Left lung (tissue), 10 donors: ENCODE measurements around the gene CFAP251. TPM values are rescaled to one million over a fixed set of nuclear protein-coding genes. Genes with fewer than 3 reads are reported as not detected.
A peak's percentile ranks its signal among the peaks of the same experiment; 100 is the strongest.

Source experiments
- ATAC-seq: fragments of 200-7000 bp; cut with Tn5 transposase; one replicate; pipeline ENCODE4 v1.9.1; 2020; ENCODE audit warnings: moderate library complexity
- DNase-seq, 4 donors: peaks; one replicate each; pipeline ENCODE4 v3.0.0-alpha.2; 2013 to 2020
- H3K27ac ChIP-seq, 2 donors: fragments of 200-600 bp; sonication (generic) in 1 of 2; one replicate each; pipeline versions ENCODE4 v1.5.0 to v1.8.0; 2020 to 2021
- H3K27me3 ChIP-seq, 2 donors: fragments of 200-600 bp; sonication (generic) in 1 of 2; one replicate each; pipeline versions ENCODE4 v1.5.0 to v1.8.0; 2020 to 2021
- H3K36me3 ChIP-seq, 2 donors: fragments of 200-600 bp; sonication (generic) in 1 of 2; one replicate each; pipeline versions ENCODE4 v1.5.0 to v1.8.0; 2020 to 2021
- H3K4me1 ChIP-seq, 2 donors: fragments of 200-600 bp; one replicate each; pipeline ENCODE4 v1.8.0; 2021
- H3K4me3 ChIP-seq, 2 donors: fragments of 200-600 bp; sonication (generic) in 1 of 2; one replicate each; pipeline versions ENCODE4 v1.5.0 to v1.8.0; 2020 to 2021; ENCODE audit warnings: mild to moderate bottlenecking in 1 of 2
- H3K9me3 ChIP-seq, 2 donors: fragments of 200-600 bp; sonication (generic) in 1 of 2; one replicate each; pipeline versions ENCODE4 v1.5.0 to v1.8.0; 2020 to 2021
- CTCF ChIP-seq, 2 donors: fragments of 200-600 bp; sonication (generic) in 1 of 2; IDR thresholded peaks; one replicate each; pipeline versions ENCODE4 v1.5.0 to v1.8.0; 2021; ENCODE audit warnings: antibody characterized with exemption in 2 of 2
- intact Hi-C, 2 donors: fragments of 100-400 bp; cut with DNase I; formaldehyde crosslinking; loops; one replicate each; pipeline versions ENCODE4 v1.11.2 to v1.14.2; 2022
- polyA plus RNA-seq, 6 donors: library from polyadenylated mRNA; unstranded; fragments of 120-200 nt; gene quantifications; one replicate each; pipeline ENCODE4 v1.2.1, GENCODE V29; 2013; ENCODE audit not compliant: insufficient read length in 6 of 6
- total RNA-seq, 2 donors: library from RNA; stranded (reverse); fragmentation: NEBNext Ultra II Directional; extraction: Animal tissue kit (Norgen Biotek cat#: 25700); gene quantifications; one replicate each; pipeline ENCODE4 v1.2.1, GENCODE V29; 2021
- donor health status: DM: no; HTN: yes; CAD: no.
- donor health status: DM: no; HTN: no; CAD: no.

Gene CFAP251
- total and polyA plus RNA-seq, 8 donors: 3.9 to 13.3 (median 9.4) TPM

- H3K4me3 ChIP-seq: no peak overlapping the region
- no peaks in the 10 kb centered on the region for H3K27me3 ChIP-seq
- no peak for TF ChIP-seq CTCF (IDR thresholded peaks at IDR 0.05)
- H3K27ac ChIP-seq: no peak overlapping the region
- intact Hi-C loops: no loop called here
- peak; percentile 22 for ATAC-seq
- H3K36me3 ChIP-seq: no peaks in the 10 kb centered on the region
- DNase-seq: no peak
- H3K9me3 ChIP-seq: no peaks in the 10 kb centered on the region
- peaks cover 0 to 14% of the 10 kb centered on the region in 2 donors for H3K4me1 ChIP-seq
Observed at GRCh38 chr12:121930862-121931261, 12.5 kb downstream of the CFAP251 start.

GRCh38 chr12:121932176-121932536 lies 13.8 kb downstream of the CFAP251 start:
- DNase-seq (no peak), ATAC-seq (no peak)
- intact Hi-C loops: no loop called here
- H3K27ac ChIP-seq: no peak overlapping the region
- no peaks in the 10 kb centered on the region for H3K9me3 ChIP-seq
- TF ChIP-seq CTCF (IDR thresholded peaks at IDR 0.05): no peak
- no peaks in the 10 kb centered on the region for H3K36me3 ChIP-seq
- no peak overlapping the region for H3K4me3 ChIP-seq
- H3K4me1 ChIP-seq: peaks cover 0 to 7% of the 10 kb centered on the region in 2 donors
- H3K27me3 ChIP-seq: no peaks in the 10 kb centered on the region

GRCh38 chr12:121932914-121933521 lies 14.6 kb downstream of the CFAP251 start:
- H3K9me3 ChIP-seq: no peaks in the 10 kb centered on the region
- H3K27me3 ChIP-seq: no peaks in the 10 kb centered on the region
- intact Hi-C loops: no loop called here
- no peaks in the 10 kb centered on the region for H3K4me1 ChIP-seq
- DNase-seq (no peak), ATAC-seq (no peak)
- no peaks in the 10 kb centered on the region for H3K36me3 ChIP-seq
- H3K27ac ChIP-seq: no peak overlapping the region
- TF ChIP-seq CTCF (IDR thresholded peaks at IDR 0.05): no peak
- H3K4me3 ChIP-seq: no peak overlapping the region

GRCh38 chr12:121933522-121934308 lies 15.3 kb downstream of the CFAP251 start:
- no peak for TF ChIP-seq CTCF (IDR thresholded peaks at IDR 0.05)
- H3K9me3 ChIP-seq: no peaks in the 10 kb centered on the region
- no peak overlapping the region for H3K27ac ChIP-seq
- H3K4me1 ChIP-seq: no peaks in the 10 kb centered on the region
- peak; percentile 99 for ATAC-seq
- no peaks in the 10 kb centered on the region for H3K36me3 ChIP-seq
- intact Hi-C loops: no loop called here
- no peak overlapping the region for H3K4me3 ChIP-seq
- DNase-seq: peak in 2 of 4 donors; percentile 70 to 84
- no peaks in the 10 kb centered on the region for H3K27me3 ChIP-seq

- H3K36me3 ChIP-seq: no peaks in the 10 kb centered on the region
- H3K27me3 ChIP-seq: no peaks in the 10 kb centered on the region
- TF ChIP-seq CTCF (IDR thresholded peaks at IDR 0.05): no peak
- no peak overlapping the region for H3K4me3 ChIP-seq
- no peak overlapping the region for H3K27ac ChIP-seq
- intact Hi-C loops: no loop called here
- no peaks in the 10 kb centered on the region for H3K4me1 ChIP-seq
- no peaks in the 10 kb centered on the region for H3K9me3 ChIP-seq
- ATAC-seq (no peak), DNase-seq (no peak)
Observed at GRCh38 chr12:121934309-121934664, 15.9 kb downstream of the CFAP251 start.
